GM23338 (cell line): ENCODE measurements around the gene CXCR3. TPM values are rescaled to one million over a fixed set of nuclear protein-coding genes. Genes with fewer than 3 reads are reported as not detected.

Experiments
- ATAC-seq: fragments of 200-7000 bp; cut with Tn5 transposase; 3 replicates; pipeline ENCODE4 v1.9.1; 2020
- DNase-seq: peaks from one replicate; pipeline ENCODE4 v3.0.0-alpha.2; 2015; ENCODE audit warnings: low spot score
- H2AFZ ChIP-seq: fragments of 200-600 bp; sonication (generic); 2 replicates; pipeline ENCODE4 v1.8.0; 2016; ENCODE audit warnings: antibody characterized with exemption, mild to moderate bottlenecking, moderate library complexity
- H3F3A ChIP-seq: fragments of 200-600 bp; sonication (generic); replicated peaks from 2 replicates; pipeline ENCODE4 v1.8.0; 2017; ENCODE audit warnings: antibody characterized with exemption, mixed run types, low read depth
- H3K27ac ChIP-seq: fragments of 200-600 bp; sonication (generic); 2 replicates; pipeline ENCODE4 v1.6.1; 2016; ENCODE audit warnings: low read depth
- H3K27me3 ChIP-seq: fragments of 200-600 bp; sonication (generic); 2 replicates; pipeline ENCODE4 v1.8.0; 2016; ENCODE audit warnings: mild to moderate bottlenecking, mixed run types, moderate library complexity; ENCODE audit not compliant: insufficient read depth
- H3K36me3 ChIP-seq: fragments of 200-600 bp; sonication (generic); 2 replicates; pipeline ENCODE4 v1.8.0; 2016; ENCODE audit warnings: mild to moderate bottlenecking; ENCODE audit not compliant: insufficient read depth
- H3K4me1 ChIP-seq: fragments of 200-600 bp; sonication (generic); 2 replicates; pipeline ENCODE4 v1.8.0; 2016; ENCODE audit warnings: mild to moderate bottlenecking, moderate library complexity; ENCODE audit not compliant: insufficient read depth
- H3K4me2 ChIP-seq: fragments of 200-600 bp; sonication (generic); 2 replicates; pipeline ENCODE4 v1.7.1; 2017; ENCODE audit warnings: mixed run types
- H3K4me3 ChIP-seq: fragments of 200-600 bp; sonication (generic); 2 replicates; pipeline ENCODE4 v1.6.1; 2016; ENCODE audit warnings: mixed run types
- H3K79me2 ChIP-seq: fragments of 200-600 bp; sonication (generic); replicated peaks from 2 replicates; pipeline ENCODE4 v1.8.0; 2017; ENCODE audit warnings: mild to moderate bottlenecking; ENCODE audit not compliant: insufficient read depth
- H3K9me2 ChIP-seq: fragments of 200-600 bp; sonication (generic); 2 replicates; pipeline ENCODE4 v1.8.0; 2017; ENCODE audit not compliant: insufficient read depth
- H4K20me1 ChIP-seq: fragments of 200-600 bp; sonication (generic); replicated peaks from 2 replicates; pipeline ENCODE4 v1.8.0; 2017; ENCODE audit warnings: mild to moderate bottlenecking; ENCODE audit not compliant: insufficient read depth
- H3K27ac Mint-ChIP-seq: 2 replicates; pipeline ENCODE4 v1.8.0; 2020; ENCODE audit warnings: inconsistent platforms, mild to moderate bottlenecking, moderate library complexity, mixed read lengths
- H3K27me3 Mint-ChIP-seq: 3 replicates; pipeline ENCODE4 v1.8.0; 2022; ENCODE audit warnings: low read depth, mild to moderate bottlenecking, moderate library complexity, mixed read lengths, inconsistent platforms; ENCODE audit not compliant: insufficient read depth, poor library complexity
- H3K36me3 Mint-ChIP-seq: 3 replicates; pipeline ENCODE4 v1.8.0; 2021; ENCODE audit warnings: low read depth, mild to moderate bottlenecking, inconsistent platforms, moderate library complexity, mixed read lengths
- H3K4me1 Mint-ChIP-seq: 3 replicates; pipeline ENCODE4 v1.8.0; 2020; ENCODE audit warnings: mild to moderate bottlenecking, inconsistent platforms, mixed read lengths
- H3K4me3 Mint-ChIP-seq: 3 replicates; pipeline ENCODE4 v1.8.0; 2021; ENCODE audit warnings: moderate library complexity, mild to moderate bottlenecking, inconsistent platforms, mixed read lengths
- H3K9me3 Mint-ChIP-seq: 3 replicates; pipeline ENCODE4 v1.8.0; 2020; ENCODE audit warnings: moderate library complexity, mild to moderate bottlenecking, inconsistent platforms, mixed read lengths
- CREB1 ChIP-seq: fragments of 250-450 bp; sonication (Bioruptor Pico); IDR thresholded peaks from 2 replicates; pipeline ENCODE4 v1.5.0; 2020; ENCODE audit warnings: low read depth, mild to moderate bottlenecking, moderate library complexity
- CTCF ChIP-seq, 2 experiments: fragments of 200-600 bp in 1 of 2; sonication (generic) in 1 of 2; conservative IDR thresholded peaks; 2 replicates each; pipeline versions ENCODE4 v1.5.1 to v1.6.1; 2016 to 2017; ENCODE audit warnings: antibody characterized with exemption in 2 of 2, low read depth in 2 of 2, mild to moderate bottlenecking in 2 of 2, moderate library complexity in 1 of 2
- EZH2 ChIP-seq: fragments of 200-600 bp; sonication (generic); IDR thresholded peaks from one replicate; pipeline ENCODE4 v1.8.0; 2017; ENCODE audit warnings: antibody characterized with exemption, mild to moderate bottlenecking, low read depth; ENCODE audit not compliant: unreplicated experiment
- EZH2phosphoT487 ChIP-seq: fragments of 200-600 bp; sonication (generic); IDR thresholded peaks from one replicate; pipeline ENCODE4 v1.8.1; 2018; ENCODE audit warnings: antibody characterized with exemption; ENCODE audit not compliant: unreplicated experiment
- JUNB ChIP-seq: IDR thresholded peaks from one replicate; pipeline ENCODE4 v1.6.1; 2016; ENCODE audit warnings: antibody characterized with exemption; ENCODE audit not compliant: unreplicated experiment
- NANOG ChIP-seq: IDR thresholded peaks from 2 replicates; pipeline ENCODE4 v1.6.1; 2016; ENCODE audit warnings: antibody characterized with exemption, borderline replicate concordance
- POLR2AphosphoS5 ChIP-seq: IDR thresholded peaks from 2 replicates; pipeline ENCODE4 v1.6.1; 2016; ENCODE audit warnings: antibody characterized with exemption, low read depth
- STAT1 ChIP-seq: IDR thresholded peaks from one replicate; pipeline ENCODE4 v1.6.1; 2016; ENCODE audit warnings: antibody characterized with exemption; ENCODE audit not compliant: unreplicated experiment
- ZNF114 ChIP-seq: fragments of 250-450 bp; sonication (Bioruptor Pico); IDR thresholded peaks from 2 replicates; pipeline ENCODE4 v1.5.0; 2020; ENCODE audit warnings: mild to moderate bottlenecking, moderate library complexity
- ZNF331 ChIP-seq: fragments of 250-450 bp; sonication (Bioruptor Pico); IDR thresholded peaks from 2 replicates; pipeline ENCODE4 v1.5.0; 2020; ENCODE audit warnings: low read depth, mild to moderate bottlenecking, moderate library complexity
- polyA plus RNA-seq: library from polyadenylated mRNA; unstranded; fragments of >200 nt; fragmentation: Nextera tagmentation; extraction: Ambion mirVana; gene quantifications from 2 replicates; pipeline ENCODE4 v1.2.1, GENCODE V29; 2016
- total RNA-seq: library from RNA; depleted of rRNA; stranded (reverse); fragments of >200 nt; shearing (Covaris generic); gene quantifications from 2 replicates; pipeline ENCODE4 v1.2.3, GENCODE V29; 2014
- TF ChIP-seq, protein P1 (sequence below): IDR thresholded peaks from 2 replicates; pipeline ENCODE4 v1.6.1; 2016; ENCODE audit warnings: antibody characterized with exemption
- TF ChIP-seq, protein P2 (sequence below): fragments of 250-450 bp; sonication (Bioruptor Pico); IDR thresholded peaks from 2 replicates; pipeline ENCODE4 v1.5.0; 2020; ENCODE audit warnings: mild to moderate bottlenecking, moderate library complexity
- TF ChIP-seq, protein P3 (sequence below): IDR thresholded peaks from one replicate; pipeline ENCODE4 v1.6.1; 2018; ENCODE audit warnings: antibody characterized with exemption; ENCODE audit not compliant: unreplicated experiment

CXCR3 gene
- total and polyA plus RNA-seq, 2 experiments from 2014 or later, result not detected

- H3K27me3 Mint-ChIP-seq, result no peaks in the 10 kb centered on the region
- no peak overlapping the region for H3K27ac Mint-ChIP-seq
- TF ChIP-seq STAT1 (no peak), EZH2phosphoT487 (no peak), ZNF331 (CRISPR knock-in tag) (no peak), NANOG (no peak), JUNB (no peak), CTCF (conservative IDR thresholded peaks at IDR 0.05; ENCODE audit: low read depth in 2 of 2) (no peak), EZH2 (no peak), CREB1 (CRISPR knock-in tag) (no peak), POLR2AphosphoS5 (no peak), ZNF114 (CRISPR knock-in tag) (no peak)
- TF ChIP-seq, protein P1, sequence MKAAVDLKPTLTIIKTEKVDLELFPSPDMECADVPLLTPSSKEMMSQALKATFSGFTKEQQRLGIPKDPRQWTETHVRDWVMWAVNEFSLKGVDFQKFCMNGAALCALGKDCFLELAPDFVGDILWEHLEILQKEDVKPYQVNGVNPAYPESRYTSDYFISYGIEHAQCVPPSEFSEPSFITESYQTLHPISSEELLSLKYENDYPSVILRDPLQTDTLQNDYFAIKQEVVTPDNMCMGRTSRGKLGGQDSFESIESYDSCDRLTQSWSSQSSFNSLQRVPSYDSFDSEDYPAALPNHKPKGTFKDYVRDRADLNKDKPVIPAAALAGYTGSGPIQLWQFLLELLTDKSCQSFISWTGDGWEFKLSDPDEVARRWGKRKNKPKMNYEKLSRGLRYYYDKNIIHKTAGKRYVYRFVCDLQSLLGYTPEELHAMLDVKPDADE, result no peak
- TF ChIP-seq, protein P2, sequence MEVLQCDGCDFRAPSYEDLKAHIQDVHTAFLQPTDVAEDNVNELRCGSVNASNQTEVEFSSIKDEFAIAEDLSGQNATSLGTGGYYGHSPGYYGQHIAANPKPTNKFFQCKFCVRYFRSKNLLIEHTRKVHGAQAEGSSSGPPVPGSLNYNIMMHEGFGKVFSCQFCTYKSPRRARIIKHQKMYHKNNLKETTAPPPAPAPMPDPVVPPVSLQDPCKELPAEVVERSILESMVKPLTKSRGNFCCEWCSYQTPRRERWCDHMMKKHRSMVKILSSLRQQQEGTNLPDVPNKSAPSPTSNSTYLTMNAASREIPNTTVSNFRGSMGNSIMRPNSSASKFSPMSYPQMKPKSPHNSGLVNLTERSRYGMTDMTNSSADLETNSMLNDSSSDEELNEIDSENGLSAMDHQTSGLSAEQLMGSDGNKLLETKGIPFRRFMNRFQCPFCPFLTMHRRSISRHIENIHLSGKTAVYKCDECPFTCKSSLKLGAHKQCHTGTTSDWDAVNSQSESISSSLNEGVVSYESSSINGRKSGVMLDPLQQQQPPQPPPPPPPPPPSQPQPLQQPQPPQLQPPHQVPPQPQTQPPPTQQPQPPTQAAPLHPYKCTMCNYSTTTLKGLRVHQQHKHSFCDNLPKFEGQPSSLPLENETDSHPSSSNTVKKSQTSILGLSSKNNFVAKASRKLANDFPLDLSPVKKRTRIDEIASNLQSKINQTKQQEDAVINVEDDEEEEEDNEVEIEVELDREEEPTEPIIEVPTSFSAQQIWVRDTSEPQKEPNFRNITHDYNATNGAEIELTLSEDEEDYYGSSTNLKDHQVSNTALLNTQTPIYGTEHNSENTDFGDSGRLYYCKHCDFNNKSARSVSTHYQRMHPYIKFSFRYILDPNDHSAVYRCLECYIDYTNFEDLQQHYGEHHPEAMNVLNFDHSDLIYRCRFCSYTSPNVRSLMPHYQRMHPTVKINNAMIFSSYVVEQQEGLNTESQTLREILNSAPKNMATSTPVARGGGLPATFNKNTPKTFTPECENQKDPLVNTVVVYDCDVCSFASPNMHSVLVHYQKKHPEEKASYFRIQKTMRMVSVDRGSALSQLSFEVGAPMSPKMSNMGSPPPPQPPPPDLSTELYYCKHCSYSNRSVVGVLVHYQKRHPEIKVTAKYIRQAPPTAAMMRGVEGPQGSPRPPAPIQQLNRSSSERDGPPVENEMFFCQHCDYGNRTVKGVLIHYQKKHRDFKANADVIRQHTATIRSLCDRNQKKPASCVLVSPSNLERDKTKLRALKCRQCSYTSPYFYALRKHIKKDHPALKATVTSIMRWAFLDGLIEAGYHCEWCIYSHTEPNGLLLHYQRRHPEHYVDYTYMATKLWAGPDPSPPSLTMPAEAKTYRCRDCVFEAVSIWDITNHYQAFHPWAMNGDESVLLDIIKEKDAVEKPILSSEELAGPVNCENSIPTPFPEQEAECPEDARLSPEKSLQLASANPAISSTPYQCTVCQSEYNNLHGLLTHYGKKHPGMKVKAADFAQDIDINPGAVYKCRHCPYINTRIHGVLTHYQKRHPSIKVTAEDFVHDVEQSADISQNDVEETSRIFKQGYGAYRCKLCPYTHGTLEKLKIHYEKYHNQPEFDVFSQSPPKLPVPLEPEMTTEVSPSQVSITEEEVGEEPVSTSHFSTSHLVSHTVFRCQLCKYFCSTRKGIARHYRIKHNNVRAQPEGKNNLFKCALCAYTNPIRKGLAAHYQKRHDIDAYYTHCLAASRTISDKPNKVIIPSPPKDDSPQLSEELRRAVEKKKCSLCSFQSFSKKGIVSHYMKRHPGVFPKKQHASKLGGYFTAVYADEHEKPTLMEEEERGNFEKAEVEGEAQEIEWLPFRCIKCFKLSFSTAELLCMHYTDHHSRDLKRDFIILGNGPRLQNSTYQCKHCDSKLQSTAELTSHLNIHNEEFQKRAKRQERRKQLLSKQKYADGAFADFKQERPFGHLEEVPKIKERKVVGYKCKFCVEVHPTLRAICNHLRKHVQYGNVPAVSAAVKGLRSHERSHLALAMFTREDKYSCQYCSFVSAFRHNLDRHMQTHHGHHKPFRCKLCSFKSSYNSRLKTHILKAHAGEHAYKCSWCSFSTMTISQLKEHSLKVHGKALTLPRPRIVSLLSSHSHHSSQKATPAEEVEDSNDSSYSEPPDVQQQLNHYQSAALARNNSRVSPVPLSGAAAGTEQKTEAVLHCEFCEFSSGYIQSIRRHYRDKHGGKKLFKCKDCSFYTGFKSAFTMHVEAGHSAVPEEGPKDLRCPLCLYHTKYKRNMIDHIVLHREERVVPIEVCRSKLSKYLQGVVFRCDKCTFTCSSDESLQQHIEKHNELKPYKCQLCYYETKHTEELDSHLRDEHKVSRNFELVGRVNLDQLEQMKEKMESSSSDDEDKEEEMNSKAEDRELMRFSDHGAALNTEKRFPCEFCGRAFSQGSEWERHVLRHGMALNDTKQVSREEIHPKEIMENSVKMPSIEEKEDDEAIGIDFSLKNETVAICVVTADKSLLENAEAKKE (CRISPR knock-in tag), result no peak
- TF ChIP-seq, protein P3, sequence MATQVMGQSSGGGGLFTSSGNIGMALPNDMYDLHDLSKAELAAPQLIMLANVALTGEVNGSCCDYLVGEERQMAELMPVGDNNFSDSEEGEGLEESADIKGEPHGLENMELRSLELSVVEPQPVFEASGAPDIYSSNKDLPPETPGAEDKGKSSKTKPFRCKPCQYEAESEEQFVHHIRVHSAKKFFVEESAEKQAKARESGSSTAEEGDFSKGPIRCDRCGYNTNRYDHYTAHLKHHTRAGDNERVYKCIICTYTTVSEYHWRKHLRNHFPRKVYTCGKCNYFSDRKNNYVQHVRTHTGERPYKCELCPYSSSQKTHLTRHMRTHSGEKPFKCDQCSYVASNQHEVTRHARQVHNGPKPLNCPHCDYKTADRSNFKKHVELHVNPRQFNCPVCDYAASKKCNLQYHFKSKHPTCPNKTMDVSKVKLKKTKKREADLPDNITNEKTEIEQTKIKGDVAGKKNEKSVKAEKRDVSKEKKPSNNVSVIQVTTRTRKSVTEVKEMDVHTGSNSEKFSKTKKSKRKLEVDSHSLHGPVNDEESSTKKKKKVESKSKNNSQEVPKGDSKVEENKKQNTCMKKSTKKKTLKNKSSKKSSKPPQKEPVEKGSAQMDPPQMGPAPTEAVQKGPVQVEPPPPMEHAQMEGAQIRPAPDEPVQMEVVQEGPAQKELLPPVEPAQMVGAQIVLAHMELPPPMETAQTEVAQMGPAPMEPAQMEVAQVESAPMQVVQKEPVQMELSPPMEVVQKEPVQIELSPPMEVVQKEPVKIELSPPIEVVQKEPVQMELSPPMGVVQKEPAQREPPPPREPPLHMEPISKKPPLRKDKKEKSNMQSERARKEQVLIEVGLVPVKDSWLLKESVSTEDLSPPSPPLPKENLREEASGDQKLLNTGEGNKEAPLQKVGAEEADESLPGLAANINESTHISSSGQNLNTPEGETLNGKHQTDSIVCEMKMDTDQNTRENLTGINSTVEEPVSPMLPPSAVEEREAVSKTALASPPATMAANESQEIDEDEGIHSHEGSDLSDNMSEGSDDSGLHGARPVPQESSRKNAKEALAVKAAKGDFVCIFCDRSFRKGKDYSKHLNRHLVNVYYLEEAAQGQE, result no peak
- Histone ChIP-seq H3F3A (no peaks in the 10 kb centered on the region), H3K4me3 (no peak overlapping the region), H3K9me2 (no peaks in the 10 kb centered on the region), H2AFZ (no peak overlapping the region), H3K27me3 (no peaks in the 10 kb centered on the region), H4K20me1 (no peaks in the 10 kb centered on the region), H3K4me2 (no peak overlapping the region), H3K36me3 (no peaks in the 10 kb centered on the region), H3K27ac (no peak overlapping the region), H3K4me1 (no peaks in the 10 kb centered on the region), H3K79me2 (no peaks in the 10 kb centered on the region)
- H3K36me3 Mint-ChIP-seq, result peaks cover 40% of the 10 kb centered on the region
- H3K4me3 Mint-ChIP-seq, result no peak overlapping the region
- no peaks in the 10 kb centered on the region; the same call in 2 of the 3 replicates for H3K9me3 Mint-ChIP-seq
- ATAC-seq (no peak), DNase-seq (no peak)
- peaks cover 3% of the 10 kb centered on the region; the same call in 1 of the 3 replicates for H3K4me1 Mint-ChIP-seq
Measured at GRCh38 chrX:71599965-71600364, 18.3 kb downstream of the CXCR3 start.
